ENCODE results near the gene TAGLN. TPM values are rescaled to one million over a fixed set of nuclear protein-coding genes. Genes with fewer than 3 reads are reported as not detected.
A peak's percentile ranks its signal among the peaks of the same experiment; 100 is the strongest.

Gene TAGLN
- total RNA-seq, 1 experiment from 2014 or later: 71.5 TPM

GRCh38 chr11:117179048-117179999 lies 19.8 kb upstream of the TAGLN start:
- ChIA-PET CTCF (interaction anchor here (0.7 to 5.6 kb wide), 25 partner anchors 7 to 437 kb away, joined by 3 to 68 read pairs (median 6); partner anchors contain the start of genes APOA5, BACE1, BUD13 and PAFAH1B2), POLR2A (interaction anchor here (0.9 to 2.3 kb wide), 10 partner anchors 12 to 52 kb away, joined by 3 to 17 read pairs (median 4); partner anchors contain the start of genes PAFAH1B2, PCSK7 and TAGLN)
- Mint-ChIP-seq H3K27me3 (ENCODE audit: low read depth) (peaks cover 6% of the 10 kb centered on the region), H3K4me1 (peaks cover 26% of the 10 kb centered on the region), H3K4me3 (peak overlapping the region; percentile 92), H3K9me3 (no peaks in the 10 kb centered on the region), H3K27ac (peak overlapping the region; percentile 89), H3K36me3 (peaks cover 7% of the 10 kb centered on the region; the same call in 1 of the 2 replicates)
- no peak for TF ChIP-seq E2F1 (CRISPR knock-in tag; IDR thresholded peaks at IDR 0.05)
- TF ChIP-seq HMGXB4 (CRISPR knock-in tag; IDR thresholded peaks at IDR 0.05): peak; percentile 10; the same call in 1 of the 2 replicates
- TF ChIP-seq ARID4B (CRISPR knock-in tag; IDR thresholded peaks at IDR 0.05; ENCODE audit: borderline replicate concordance): 0 out of 2 replicates have a peak, but pooled peaks have one; percentile 40
- TF ChIP-seq EMX1 (CRISPR knock-in tag; IDR thresholded peaks at IDR 0.05): no peak
- no peak for TF ChIP-seq FOXJ3 (CRISPR knock-in tag; IDR thresholded peaks at IDR 0.05; ENCODE audit: borderline replicate concordance)
- TF ChIP-seq SMAD3 (CRISPR knock-in tag; IDR thresholded peaks at IDR 0.05; ENCODE audit: borderline replicate concordance): 0 out of 2 replicates have a peak, but pooled peaks have one; percentile 17
- TF ChIP-seq ZNF263 (CRISPR knock-in tag; IDR thresholded peaks at IDR 0.05; ENCODE audit: low read depth): no peak
- peak; percentile 2 for ATAC-seq
- peak; percentile 41 for DNase-seq (ENCODE audit: low spot score)

GRCh38 chr11:117180020-117180419 lies 19.1 kb upstream of the TAGLN start:
- H3K4me1 Mint-ChIP-seq: peaks cover 26% of the 10 kb centered on the region
- TF ChIP-seq JAZF1 (CRISPR knock-in tag; IDR thresholded peaks at IDR 0.05): no peak
- TF ChIP-seq STAT6 (CRISPR knock-in tag; conservative IDR thresholded peaks at IDR 0.05; ENCODE audit: low read depth): no peak
- no peak for ATAC-seq
- peaks cover 6% of the 10 kb centered on the region for H3K27me3 Mint-ChIP-seq (ENCODE audit: low read depth)
- ChIA-PET CTCF (interaction anchor here (0.6 to 5.6 kb wide), 25 partner anchors 8 to 437 kb away, joined by 3 to 68 read pairs (median 6); partner anchors contain the start of genes APOA5, BACE1, BUD13 and PAFAH1B2), POLR2A (interaction anchor here (0.9 to 2.3 kb wide), 4 partner anchors 20 to 36 kb away, joined by 3 to 17 read pairs (median 8); partner anchors contain the start of genes PAFAH1B2 and TAGLN)
- peaks cover 7% of the 10 kb centered on the region; the same call in 1 of the 2 replicates for H3K36me3 Mint-ChIP-seq
- H3K4me3 Mint-ChIP-seq: peak overlapping the region; percentile 92
- H3K9me3 Mint-ChIP-seq: no peaks in the 10 kb centered on the region
- no peak for DNase-seq (ENCODE audit: low spot score)
- H3K27ac Mint-ChIP-seq: 0 out of 2 replicates have a peak overlapping the region, but pooled peaks have one; percentile 47

Data from WTC11 (cell line).